ENCODE results near the gene GPC5.

DNA sequence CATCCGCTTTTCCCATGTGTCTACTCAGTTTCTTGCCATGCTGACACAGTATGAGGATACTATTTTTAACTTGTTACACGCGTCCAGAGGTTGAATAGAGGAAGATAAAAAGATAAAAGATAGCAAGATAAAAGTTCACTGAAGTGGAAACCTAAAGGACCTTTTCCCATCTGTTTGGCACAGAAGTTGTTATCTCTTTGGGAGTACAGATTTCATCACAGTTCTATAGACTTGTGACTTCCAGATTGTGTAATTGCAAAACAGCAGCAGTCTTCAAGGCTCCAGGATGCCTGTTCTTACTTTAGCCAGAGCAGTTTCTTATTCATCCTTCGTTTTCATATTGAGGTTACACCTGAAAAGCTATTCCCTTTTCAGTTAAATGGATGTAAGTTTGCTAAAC is 369.2 kb downstream of the GPC5 start:
- TF ChIP-seq EZH2 (IDR thresholded peaks at IDR 0.05): no peak
- TF ChIP-seq CTCF (IDR thresholded peaks at IDR 0.05): no peak
- TF ChIP-seq EZH2phosphoT487 (IDR thresholded peaks at IDR 0.05): no peak
